Immature natural killer cell (primary cell): ENCODE results near the gene C5orf24. TPM values are rescaled to one million over a fixed set of nuclear protein-coding genes. Genes with fewer than 3 reads are reported as not detected.
"Not testable (repeated sequence)": the region's sequence is repeated elsewhere in the genome, so short reads cannot be mapped to it uniquely, and the experiment has no call there.

Source experiments
- DNase-seq, 3 donors: peaks; one replicate each; pipeline ENCODE4 v3.0.0; 2022; ENCODE audit warnings: mixed read lengths in 1 of 3
- H3K27ac Mint-ChIP-seq, 6 donors: one replicate each; pipeline ENCODE4 v1.8.0; 2020; ENCODE audit warnings: mixed read lengths in 6 of 6, mild to moderate bottlenecking in 5 of 6, inconsistent platforms in 4 of 6, moderate library complexity in 3 of 6
- H3K27me3 Mint-ChIP-seq, 3 donors: one replicate each; pipeline ENCODE4 v1.8.0; 2020 to 2021; ENCODE audit warnings: low read depth in 3 of 3, mild to moderate bottlenecking in 3 of 3, mixed read lengths in 3 of 3, moderate library complexity in 3 of 3, inconsistent platforms in 1 of 3
- H3K36me3 Mint-ChIP-seq, 3 donors: one replicate each; pipeline ENCODE4 v1.8.0; 2020; ENCODE audit warnings: mixed read lengths in 3 of 3, inconsistent platforms in 2 of 3, mild to moderate bottlenecking in 2 of 3
- H3K4me1 Mint-ChIP-seq, 2 donors: one replicate each; pipeline ENCODE4 v1.8.0; 2020; ENCODE audit warnings: inconsistent platforms in 2 of 2, mild to moderate bottlenecking in 2 of 2, mixed read lengths in 2 of 2, moderate library complexity in 1 of 2
- H3K4me3 Mint-ChIP-seq, 5 donors: one replicate each; pipeline ENCODE4 v1.8.0; 2020; ENCODE audit warnings: mild to moderate bottlenecking in 5 of 5, mixed read lengths in 5 of 5, inconsistent platforms in 3 of 5, moderate library complexity in 3 of 5
- H3K9me3 Mint-ChIP-seq, 6 donors: one replicate each; pipeline ENCODE4 v1.8.0; 2020; ENCODE audit warnings: mild to moderate bottlenecking in 6 of 6, mixed read lengths in 6 of 6, inconsistent platforms in 4 of 6, moderate library complexity in 3 of 6
- polyA plus RNA-seq, 3 donors: library from polyadenylated mRNA; unstranded; fragments of 300-500 nt; fragmentation: Illumina TruSeq; gene quantifications; one replicate each; pipeline ENCODE4 v1.2.3, GENCODE V29; 2021

Gene C5orf24
- polyA plus RNA-seq, 3 donors from 2014 or later: 10.9 to 20.5 (median 16.0) TPM

GRCh38 chr5:134837530-134838181, 8.1 kb upstream of the C5orf24 start:
- peaks cover 0 to 13% (median 6%) of the 10 kb centered on the region in 3 donors for H3K36me3 Mint-ChIP-seq
- H3K27ac Mint-ChIP-seq: no peak overlapping the region
- H3K9me3 Mint-ChIP-seq: no peaks in the 10 kb centered on the region
- H3K4me1 Mint-ChIP-seq: no peaks in the 10 kb centered on the region
- no peak for DNase-seq
- H3K27me3 Mint-ChIP-seq: peaks cover 0 to 2% (median 0%) of the 10 kb centered on the region in 3 donors
- no peak overlapping the region for H3K4me3 Mint-ChIP-seq

GRCh38 chr5:134838361-134838760, 7.4 kb upstream of the C5orf24 start:
- H3K27me3 Mint-ChIP-seq, H3K9me3 Mint-ChIP-seq, H3K27ac Mint-ChIP-seq, H3K4me3 Mint-ChIP-seq, H3K36me3 Mint-ChIP-seq, H3K4me1 Mint-ChIP-seq, DNase-seq: not testable (repeated sequence)

- Mint-ChIP-seq H3K9me3 (no peaks in the 10 kb centered on the region), H3K27me3 (peaks cover 0 to 4% (median 2%) of the 10 kb centered on the region in 3 donors), H3K27ac (no peak overlapping the region), H3K36me3 (peaks cover 0 to 9% (median 0%) of the 10 kb centered on the region in 3 donors), H3K4me1 (peaks cover 9% of the 10 kb centered on the region in 2 donors), H3K4me3 (no peak overlapping the region)
- no peak for DNase-seq
Measured at GRCh38 chr5:134840811-134841210, 5.0 kb upstream of the C5orf24 start.

GRCh38 chr5:134844252-134844651, 1.5 kb upstream of the C5orf24 start:
- peak overlapping the region in 5 of 6 donors; percentile 10 to 91 (median 51) for H3K27ac Mint-ChIP-seq
- peaks cover 0 to 4% (median 3%) of the 10 kb centered on the region in 3 donors for H3K36me3 Mint-ChIP-seq
- peaks cover 24 to 29% of the 10 kb centered on the region in 2 donors for H3K4me1 Mint-ChIP-seq
- no peaks in the 10 kb centered on the region for H3K9me3 Mint-ChIP-seq
- peaks cover 0 to 14% (median 0%) of the 10 kb centered on the region in 3 donors for H3K27me3 Mint-ChIP-seq
- no peak overlapping the region for H3K4me3 Mint-ChIP-seq
- DNase-seq: no peak

- H3K4me1 Mint-ChIP-seq: peaks cover 27 to 38% of the 10 kb centered on the region in 2 donors
- H3K27me3 Mint-ChIP-seq: peaks cover 0 to 14% (median 0%) of the 10 kb centered on the region in 3 donors
- H3K9me3 Mint-ChIP-seq: no peaks in the 10 kb centered on the region
- peak overlapping the region; percentile 91 to 95 (median 93) for H3K4me3 Mint-ChIP-seq
- no peak for DNase-seq
- peaks cover 0 to 4% (median 0%) of the 10 kb centered on the region in 3 donors for H3K36me3 Mint-ChIP-seq
- peak overlapping the region; percentile 91 to 98 (median 97) for H3K27ac Mint-ChIP-seq
Measured at GRCh38 chr5:134845335-134845851, 375 bp upstream of the C5orf24 start.

GRCh38 chr5:134846641-134846960, 833 bp downstream of the C5orf24 start:
- peak overlapping the region; percentile 91 to 98 (median 97) for H3K27ac Mint-ChIP-seq
- peaks cover 0 to 4% (median 0%) of the 10 kb centered on the region in 3 donors for H3K36me3 Mint-ChIP-seq
- H3K4me1 Mint-ChIP-seq: peaks cover 35 to 49% of the 10 kb centered on the region in 2 donors
- DNase-seq: no peak
- no peaks in the 10 kb centered on the region for H3K9me3 Mint-ChIP-seq
- peak overlapping the region; percentile 91 to 95 (median 93) for H3K4me3 Mint-ChIP-seq
- peaks cover 0 to 14% (median 0%) of the 10 kb centered on the region in 3 donors for H3K27me3 Mint-ChIP-seq

GRCh38 chr5:134849434-134849933, 3.7 kb downstream of the C5orf24 start:
- peaks cover 56 to 74% of the 10 kb centered on the region in 2 donors for H3K4me1 Mint-ChIP-seq
- H3K27me3 Mint-ChIP-seq: peaks cover 0 to 12% (median 4%) of the 10 kb centered on the region in 3 donors
- H3K36me3 Mint-ChIP-seq, H3K9me3 Mint-ChIP-seq, DNase-seq: not testable (repeated sequence)
- peak overlapping the region in 1 of 6 donors; percentile 24 for H3K27ac Mint-ChIP-seq
- H3K4me3 Mint-ChIP-seq: peak overlapping the region in 1 of 5 donors; percentile 13

- no peaks in the 10 kb centered on the region for H3K9me3 Mint-ChIP-seq
- H3K36me3 Mint-ChIP-seq: peaks cover 0 to 9% (median 0%) of the 10 kb centered on the region in 3 donors
- H3K4me1 Mint-ChIP-seq: peaks cover 57 to 76% of the 10 kb centered on the region in 2 donors
- no peak for DNase-seq
- H3K27me3 Mint-ChIP-seq: peaks cover 0 to 6% (median 4%) of the 10 kb centered on the region in 3 donors
- H3K4me3 Mint-ChIP-seq: no peak overlapping the region
- H3K27ac Mint-ChIP-seq: peak overlapping the region; percentile 11 to 64 (median 52)
Measured at GRCh38 chr5:134851307-134851923, 5.6 kb downstream of the C5orf24 start.

GRCh38 chr5:134856465-134856864, 10.7 kb downstream of the C5orf24 start:
- peaks cover 0 to 15% (median 8%) of the 10 kb centered on the region in 3 donors for H3K36me3 Mint-ChIP-seq
- DNase-seq, H3K4me3 Mint-ChIP-seq, H3K27me3 Mint-ChIP-seq, H3K27ac Mint-ChIP-seq, H3K9me3 Mint-ChIP-seq: not testable (repeated sequence)
- peaks cover 35 to 47% of the 10 kb centered on the region in 2 donors for H3K4me1 Mint-ChIP-seq

GRCh38 chr5:134857401-134857800, 11.6 kb downstream of the C5orf24 start:
- Mint-ChIP-seq H3K27ac (peak overlapping the region in 1 of 6 donors; percentile 60), H3K4me3 (no peak overlapping the region), H3K36me3 (peaks cover 0 to 15% (median 8%) of the 10 kb centered on the region in 3 donors), H3K4me1 (peaks cover 34 to 44% of the 10 kb centered on the region in 2 donors), H3K9me3 (no peaks in the 10 kb centered on the region), H3K27me3 (peaks cover 0 to 5% (median 0%) of the 10 kb centered on the region in 3 donors)
- DNase-seq: no peak

GRCh38 chr5:134864707-134865106, 18.9 kb downstream of the C5orf24 start:
- Mint-ChIP-seq H3K4me1 (peaks cover 12 to 20% of the 10 kb centered on the region in 2 donors), H3K9me3 (no peaks in the 10 kb centered on the region), H3K36me3 (peaks cover 0 to 9% (median 4%) of the 10 kb centered on the region in 3 donors), H3K4me3 (no peak overlapping the region), H3K27ac (peak overlapping the region in 1 of 6 donors; percentile 67), H3K27me3 (peaks cover 0 to 1% (median 0%) of the 10 kb centered on the region in 3 donors)
- no peak for DNase-seq

GRCh38 chr5:134873494-134873893, 27.7 kb downstream of the C5orf24 start:
- Mint-ChIP-seq H3K27me3 (peaks cover 0 to 4% (median 1%) of the 10 kb centered on the region in 3 donors), H3K36me3 (no peaks in the 10 kb centered on the region), H3K4me3 (peak overlapping the region in 4 of 5 donors; percentile 93 to 98 (median 95)), H3K27ac (peak overlapping the region; percentile 91 to 99 (median 96)), H3K4me1 (peaks cover 32 to 50% of the 10 kb centered on the region in 2 donors), H3K9me3 (no peaks in the 10 kb centered on the region)
- no peak for DNase-seq

GRCh38 chr5:134873987-134874830, 28.4 kb downstream of the C5orf24 start, which contains the start of gene TXNDC15:
Gene TXNDC15 (plus strand): TSS chr5:134874371. CDS start chr5:134874428, 57 bp downstream.
- peaks cover 0 to 4% (median 1%) of the 10 kb centered on the region in 3 donors for H3K27me3 Mint-ChIP-seq
- peak; percentile 84 to 87 (median 86) for DNase-seq
- H3K4me3 Mint-ChIP-seq: peak within 1 kb of the TSS; percentile 90 to 98 (median 95)
- H3K9me3 Mint-ChIP-seq: no peaks in the 10 kb centered on the region
- peak within 1 kb of the TSS; percentile 91 to 99 (median 96) for H3K27ac Mint-ChIP-seq
- H3K4me1 Mint-ChIP-seq: peaks cover 36 to 57% of the 10 kb centered on the region in 2 donors
- H3K36me3 Mint-ChIP-seq: no peaks in the 10 kb centered on the region
